ENCODE data around the gene LRFN2. TPM values are rescaled to one million over a fixed set of nuclear protein-coding genes. Genes with fewer than 3 reads are reported as not detected.

LRFN2 gene
- total RNA-seq, 1 experiment from 2014 or later: not detected

DNA sequence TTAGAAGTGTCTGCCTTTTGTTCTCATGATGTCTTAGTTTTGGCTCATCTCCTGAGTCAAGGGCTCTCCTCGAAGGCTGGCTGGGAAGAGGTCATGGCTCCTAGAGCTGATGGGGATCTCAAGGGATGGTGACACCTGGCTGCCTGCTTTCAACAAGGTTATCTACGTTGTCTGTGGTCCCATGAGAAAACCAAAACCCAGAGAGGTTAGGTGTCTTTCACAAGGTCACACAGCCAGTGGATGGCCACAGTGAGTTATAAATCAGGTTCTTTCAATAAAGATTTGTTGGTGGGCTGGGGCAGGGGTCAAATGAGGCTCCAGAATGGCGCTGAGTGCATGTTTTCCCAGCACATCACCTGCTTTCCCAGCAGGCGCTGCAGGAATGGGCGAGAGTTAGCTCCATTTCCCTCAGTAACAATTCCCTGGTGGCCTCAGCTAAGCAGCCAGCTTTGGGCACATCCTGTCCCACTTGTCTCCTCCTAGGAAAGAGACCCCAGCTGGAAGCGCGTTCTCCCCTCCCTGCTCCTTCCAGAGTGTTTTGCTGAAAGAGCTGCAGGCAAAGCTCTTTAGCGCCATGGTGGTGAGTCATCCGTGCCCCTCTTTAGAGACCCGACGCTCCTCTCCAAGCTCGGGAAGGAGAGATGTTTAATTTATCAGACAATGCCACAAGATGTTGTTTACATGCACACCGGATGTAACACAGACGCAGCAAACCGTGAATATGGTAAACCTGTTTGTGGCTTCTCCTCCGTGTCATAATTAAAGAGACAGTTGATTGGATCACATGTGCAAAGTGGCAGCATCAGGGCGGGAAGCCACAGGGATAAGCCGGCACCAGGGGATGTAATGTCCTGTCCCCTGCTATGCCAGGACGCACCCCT, 109.7 kb downstream of the LRFN2 start:
- DNase-seq (ENCODE audit: low spot score): peak; percentile 58

DNA sequence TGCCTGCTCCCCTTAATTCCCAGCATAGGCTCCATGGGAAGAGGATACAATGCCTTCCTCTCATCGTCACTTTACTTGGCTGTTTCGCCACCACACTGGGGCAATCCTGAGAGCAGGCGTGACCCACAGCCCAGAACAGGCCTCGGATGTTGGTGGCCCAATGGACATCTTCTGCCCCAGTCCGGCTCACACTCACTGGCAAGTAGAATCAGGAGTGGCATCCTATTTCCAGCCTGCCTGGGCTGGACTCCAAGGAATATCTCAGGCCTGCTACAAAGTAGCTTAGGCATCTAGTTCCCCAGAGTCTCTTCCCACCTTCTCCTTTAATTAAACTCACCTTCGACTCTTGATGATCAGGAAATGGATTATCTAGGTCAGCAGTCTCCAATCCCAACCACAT, 110.5 kb downstream of the LRFN2 start:
- no peak for DNase-seq (ENCODE audit: low spot score)

DNA sequence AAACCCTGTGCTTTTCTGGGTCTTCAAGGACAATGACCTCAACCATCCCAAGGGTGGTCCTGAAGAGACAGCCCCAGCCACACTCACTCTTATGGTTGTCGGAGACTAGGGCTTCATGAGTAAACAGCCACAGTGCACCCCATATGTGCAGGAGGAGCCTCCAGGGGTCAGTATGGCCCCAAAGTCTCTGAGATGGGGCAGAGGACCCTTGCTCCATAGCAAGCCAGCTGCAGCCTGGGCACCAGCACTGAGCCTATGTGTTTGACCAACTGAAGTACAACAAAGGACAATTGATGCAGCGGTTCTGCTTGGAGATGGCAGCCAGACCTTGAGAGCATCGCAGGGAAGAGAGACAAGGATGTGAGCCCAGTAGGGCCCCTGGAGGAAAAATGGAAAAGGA, 112.2 kb downstream of the LRFN2 start:
- DNase-seq (ENCODE audit: low spot score): no peak

DNA sequence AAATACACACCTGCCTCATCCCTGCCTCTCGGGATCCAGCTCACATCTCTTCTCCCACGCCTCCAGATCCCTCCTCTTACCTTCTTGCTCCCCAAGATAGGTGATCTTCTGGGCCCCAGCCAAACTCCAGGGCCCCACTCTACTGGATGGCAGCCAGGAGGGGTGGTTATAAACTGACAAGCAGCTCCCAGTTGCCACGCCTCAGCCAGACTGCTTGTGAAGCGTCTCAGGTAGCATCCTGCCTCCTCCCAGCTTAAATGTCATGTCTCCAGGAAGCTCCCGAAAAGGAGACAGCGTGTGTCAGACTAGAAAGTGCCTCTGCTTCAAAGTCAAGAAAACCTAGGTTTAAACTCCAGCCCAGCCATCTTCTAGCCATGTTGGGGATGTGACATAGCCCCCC, 114.1 kb downstream of the LRFN2 start:
- no peak for DNase-seq (ENCODE audit: low spot score)

DNA sequence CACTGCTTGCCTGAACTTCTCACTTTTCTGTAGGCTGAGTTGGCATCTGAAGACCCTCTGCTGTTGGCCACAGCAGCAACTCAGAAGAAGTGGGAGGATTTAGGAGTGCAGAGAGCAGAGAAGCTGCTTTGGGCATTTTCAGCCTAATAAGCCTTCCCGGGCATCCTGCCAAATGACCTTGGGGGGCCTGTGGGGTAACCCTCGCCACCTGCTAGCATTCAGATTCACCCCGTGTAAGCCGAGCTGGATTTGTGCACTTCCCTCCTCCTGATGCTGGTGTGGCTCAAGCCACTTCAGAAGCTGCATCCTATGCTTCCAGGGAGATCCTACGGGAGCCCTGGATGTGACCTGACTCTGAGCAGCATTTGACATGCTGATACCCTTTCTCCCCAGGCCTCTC, 114.8 kb downstream of the LRFN2 start:
- no peak for DNase-seq (ENCODE audit: low spot score)

DNA sequence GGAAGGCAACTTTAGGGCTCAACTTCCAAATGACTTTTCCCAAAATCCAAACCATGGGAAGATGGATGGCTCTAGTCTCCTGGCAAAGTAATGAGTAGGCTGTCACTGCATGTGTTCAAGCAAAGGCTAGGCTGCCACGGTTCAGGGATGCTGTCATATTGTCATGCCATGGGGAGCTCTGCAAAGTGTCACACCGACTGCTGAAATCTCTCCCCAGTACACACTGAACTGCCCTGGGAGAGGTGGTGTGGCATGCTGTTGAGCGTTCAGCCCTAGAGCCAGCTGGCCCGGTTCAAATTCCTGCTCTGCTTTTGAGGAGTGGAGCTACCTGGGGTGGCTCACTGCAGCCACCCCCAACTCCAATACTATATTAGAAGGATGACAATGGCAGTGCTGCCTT, 115.9 kb downstream of the LRFN2 start:
- no peak for DNase-seq (ENCODE audit: low spot score)

DNA sequence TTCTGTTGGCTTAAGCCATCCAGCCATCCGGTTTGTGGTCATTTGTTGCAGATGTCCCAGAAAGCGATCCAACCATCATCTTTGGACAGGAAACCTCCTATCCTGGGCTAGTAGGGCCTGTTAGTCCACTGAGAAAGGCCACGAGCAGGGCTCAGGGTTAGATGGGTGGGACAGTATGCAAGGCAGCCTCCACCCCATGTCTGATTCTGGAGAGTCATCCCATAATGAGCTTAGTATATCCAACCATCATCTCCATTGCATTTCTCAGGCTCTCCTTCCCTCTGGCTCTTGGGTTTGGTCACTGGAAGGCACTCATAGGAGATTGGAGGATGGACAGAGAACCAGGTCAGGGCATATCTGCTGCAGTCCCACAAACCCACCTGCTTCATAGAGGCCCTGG, 117.8 kb downstream of the LRFN2 start:
- DNase-seq (ENCODE audit: low spot score): no peak

DNA sequence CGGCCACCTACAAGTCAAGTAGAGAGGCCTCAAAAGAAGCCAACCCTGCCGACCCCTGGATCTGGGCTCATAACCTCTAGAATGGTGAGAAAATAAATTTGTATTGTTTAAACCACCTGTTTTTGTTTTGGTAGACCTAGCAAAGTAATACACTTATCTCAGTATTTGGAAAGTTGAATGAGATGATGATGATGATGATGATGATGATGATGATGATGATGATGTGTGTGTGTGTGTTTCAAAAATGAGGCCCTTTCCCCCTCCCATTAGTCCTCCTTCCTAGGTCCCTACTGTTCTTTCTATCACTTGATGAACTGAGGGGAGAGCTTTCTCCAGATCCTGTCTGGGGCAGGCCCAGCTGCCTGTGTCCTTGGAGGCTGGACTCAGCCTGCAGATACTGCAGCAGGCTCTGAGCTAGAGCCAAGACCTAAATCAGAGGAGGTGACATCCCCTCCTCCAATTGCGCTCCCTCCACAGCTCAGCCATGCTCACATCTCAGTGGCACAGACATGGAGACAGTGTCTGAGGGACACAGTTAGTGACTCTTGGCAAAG, 120.1 kb downstream of the LRFN2 start:
- DNase-seq (ENCODE audit: low spot score): no peak

DNA sequence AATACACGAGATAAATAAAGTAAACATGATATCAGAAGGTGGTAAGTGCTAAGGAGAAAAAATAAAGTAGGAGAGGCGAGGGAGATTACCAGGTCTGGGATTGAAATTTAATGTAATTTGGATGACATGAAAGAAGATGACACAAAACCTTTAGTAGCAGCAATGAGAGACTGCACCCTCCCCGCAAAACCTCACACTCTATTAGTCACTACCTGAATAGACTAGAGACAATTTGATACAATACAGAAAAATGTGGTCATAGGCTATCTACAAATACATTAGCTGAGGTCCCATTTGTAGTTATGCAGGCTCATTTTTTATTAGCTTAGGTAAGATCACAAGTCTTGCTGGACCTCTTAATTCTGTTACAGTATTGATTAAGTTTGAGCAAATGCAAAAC, 125.5 kb downstream of the LRFN2 start:
- no peak for DNase-seq (ENCODE audit: low spot score)

DNA sequence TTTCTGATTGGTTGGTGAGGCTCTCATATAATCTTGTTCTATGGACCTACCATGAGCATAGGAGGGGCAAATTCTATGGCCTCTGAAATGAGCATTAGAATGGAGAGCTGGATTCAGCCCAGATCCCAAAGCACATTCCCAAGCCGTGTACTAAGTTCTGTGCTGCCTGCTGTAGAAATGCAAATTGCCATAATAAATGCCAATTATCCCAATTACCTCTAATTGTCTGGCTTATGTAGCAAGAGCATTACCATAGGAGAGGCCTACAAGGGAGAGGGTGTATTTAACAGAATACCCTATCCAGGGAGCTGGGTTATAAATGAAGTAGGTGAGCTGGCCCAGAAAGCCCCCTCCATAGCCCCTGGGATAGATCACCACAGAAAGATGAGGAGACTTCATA, 126.8 kb downstream of the LRFN2 start:
- no peak for DNase-seq (ENCODE audit: low spot score)

DNA sequence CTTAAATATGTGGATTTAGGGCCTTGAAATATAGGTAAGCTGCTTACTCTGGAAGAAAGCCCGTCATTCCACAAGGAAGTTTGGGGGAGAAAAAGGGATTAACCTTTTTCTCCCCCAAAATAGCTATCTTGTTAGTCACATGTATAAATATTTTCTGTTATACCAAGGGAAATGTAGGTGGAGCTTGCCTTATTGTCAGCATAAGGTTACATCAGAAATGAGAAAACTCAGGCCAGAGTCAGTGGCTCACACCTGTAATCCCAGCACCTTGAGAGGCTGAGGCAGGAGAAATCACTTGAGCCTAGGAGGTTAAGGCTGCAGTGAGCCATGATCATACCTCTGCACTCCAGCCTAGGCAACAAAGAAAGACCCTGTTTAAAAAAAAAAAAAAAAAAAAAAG, 129.9 kb downstream of the LRFN2 start:
- DNase-seq (ENCODE audit: low spot score): no peak

DNA sequence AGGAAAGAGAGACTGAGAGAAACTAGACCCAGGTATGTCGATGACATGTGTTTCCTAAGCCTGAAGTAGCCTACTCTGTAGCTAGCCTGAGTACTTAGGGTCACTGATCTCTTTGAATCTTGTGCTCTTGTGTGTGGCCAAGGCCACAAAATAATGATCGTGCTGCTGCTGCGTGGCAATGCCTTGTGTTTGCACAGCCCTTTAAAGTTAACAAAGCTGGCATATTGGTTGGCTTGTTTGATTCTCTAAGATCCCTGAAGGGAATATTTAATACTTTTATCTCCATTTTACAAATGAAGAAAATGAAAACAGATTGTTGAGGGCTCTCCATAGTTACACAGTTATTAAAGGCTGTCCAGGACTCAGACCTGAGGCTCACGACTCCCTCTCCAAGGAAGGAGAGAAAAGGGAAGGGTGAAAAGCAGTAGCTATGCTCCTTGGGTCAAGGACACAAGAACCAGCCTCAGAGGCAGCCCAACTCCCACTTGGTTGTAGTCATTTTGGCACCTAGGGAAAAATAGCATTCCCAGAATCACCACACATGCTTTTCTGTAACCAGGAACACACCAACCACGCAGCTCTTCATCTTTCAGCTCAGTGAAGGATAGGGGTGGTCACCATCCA, 130.7 kb downstream of the LRFN2 start:
- no peak for DNase-seq (ENCODE audit: low spot score)

DNA sequence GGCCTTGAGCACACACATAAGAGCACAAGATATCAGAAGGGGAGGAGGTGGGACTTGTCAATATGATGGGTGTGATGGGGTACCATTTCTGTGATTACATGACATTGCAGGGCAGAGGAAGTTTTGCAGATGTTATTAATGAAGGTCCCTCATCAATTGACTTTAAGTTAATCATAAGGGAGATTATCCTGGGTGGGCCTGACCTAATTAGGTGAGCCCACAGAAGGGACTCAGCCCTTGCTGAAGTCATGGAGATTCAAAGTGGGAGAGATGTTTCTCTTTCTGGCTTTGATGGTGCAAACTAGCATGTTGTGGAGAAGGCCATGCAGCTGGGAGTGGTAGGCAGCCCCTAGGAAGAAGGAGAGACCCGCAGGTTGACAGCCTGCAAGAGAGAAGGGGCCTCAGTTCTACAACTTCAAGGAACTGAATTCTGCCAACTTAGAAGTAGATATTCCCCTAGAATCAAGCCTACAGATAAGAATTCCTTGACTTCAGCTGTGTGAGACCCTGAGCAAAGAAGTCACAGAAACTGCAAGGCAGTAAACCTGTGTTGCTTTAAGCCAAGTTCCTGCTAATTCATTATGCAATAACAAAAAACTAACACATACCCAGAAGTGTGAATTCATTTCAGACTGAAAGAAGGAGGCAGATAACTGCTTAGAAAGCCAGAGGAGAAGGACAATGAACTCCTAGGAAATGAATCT, 131.3 kb downstream of the LRFN2 start:
- no peak for DNase-seq (ENCODE audit: low spot score)

DNA sequence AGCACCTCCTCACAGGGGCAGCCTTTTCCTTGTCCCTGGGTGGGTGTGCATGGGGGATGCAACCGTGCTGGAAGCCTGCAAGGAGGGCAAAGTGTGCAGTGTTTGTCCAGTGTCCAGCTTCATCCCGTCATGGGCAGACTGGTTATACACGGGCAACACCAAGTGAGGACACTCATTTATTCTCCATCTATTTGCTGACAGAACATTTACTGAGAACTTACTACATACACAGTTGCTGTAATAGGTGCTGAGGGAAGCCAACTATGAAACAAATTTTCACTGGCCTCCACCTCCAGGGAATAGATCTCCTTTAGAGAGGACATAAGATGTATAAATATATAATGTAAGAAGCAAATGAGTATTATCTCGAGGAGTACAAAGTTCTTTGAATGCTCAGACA, 136.7 kb downstream of the LRFN2 start:
- no peak for DNase-seq (ENCODE audit: low spot score)

DNA sequence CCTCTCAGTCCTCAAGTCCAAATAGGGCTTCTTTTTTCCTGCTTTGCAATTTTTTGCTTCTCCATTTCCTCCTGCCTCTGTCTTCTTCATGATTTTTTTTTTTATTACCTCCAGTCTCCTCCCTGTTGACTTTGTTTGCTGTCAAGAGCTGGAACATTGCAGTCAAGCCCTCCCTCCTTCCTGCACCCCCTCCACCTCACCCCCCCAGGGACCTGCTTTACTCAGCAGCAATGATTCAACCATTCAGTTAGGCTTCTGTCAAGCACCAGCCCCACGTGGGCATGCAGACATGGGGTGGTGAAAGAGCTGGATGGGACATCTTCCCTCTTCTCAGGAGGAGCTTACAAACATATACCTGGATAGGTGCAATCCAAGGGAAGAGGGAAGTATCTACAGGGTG, 142.4 kb downstream of the LRFN2 start:
- no peak for DNase-seq (ENCODE audit: low spot score)

DNA sequence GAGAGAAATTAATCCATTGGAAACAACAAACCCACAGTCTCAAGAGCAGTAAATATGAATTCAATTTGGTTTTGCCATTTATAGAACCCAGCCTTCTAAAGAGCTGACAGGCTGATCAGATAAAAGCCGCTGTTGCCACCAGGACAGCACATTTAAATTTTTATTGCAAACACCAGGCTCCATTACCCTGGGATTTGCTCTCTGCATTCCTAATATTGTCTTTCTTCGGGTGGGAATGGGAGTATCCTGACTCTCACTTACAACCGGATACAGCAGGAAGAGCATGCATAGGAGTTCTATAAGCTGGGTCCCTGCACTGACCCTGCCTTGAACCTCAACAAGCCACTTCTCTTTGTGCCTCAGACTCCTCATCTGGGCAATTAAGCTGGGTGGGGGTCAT, 142.9 kb downstream of the LRFN2 start:
- DNase-seq (ENCODE audit: low spot score): no peak

DNA sequence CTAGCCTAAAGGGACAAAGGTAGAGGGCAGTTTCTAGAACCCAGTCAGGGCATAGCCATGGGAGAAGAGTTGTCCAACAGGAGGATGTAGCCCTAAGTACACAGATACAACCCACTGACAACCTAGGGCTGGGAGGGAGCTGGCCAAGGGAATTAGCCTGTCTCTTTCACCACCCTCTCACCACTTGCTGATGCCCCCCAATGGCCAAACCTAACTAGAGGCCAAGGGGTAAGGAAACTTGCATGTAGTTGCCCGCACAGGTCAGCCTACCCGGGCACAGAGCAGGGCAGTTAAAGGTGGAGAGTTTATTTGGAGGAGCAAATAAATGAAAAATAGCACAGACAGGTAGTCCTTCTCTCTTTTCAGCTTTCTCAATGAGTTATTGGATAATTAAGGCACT, 143.3 kb downstream of the LRFN2 start:
- DNase-seq (ENCODE audit: low spot score): no peak

DNA sequence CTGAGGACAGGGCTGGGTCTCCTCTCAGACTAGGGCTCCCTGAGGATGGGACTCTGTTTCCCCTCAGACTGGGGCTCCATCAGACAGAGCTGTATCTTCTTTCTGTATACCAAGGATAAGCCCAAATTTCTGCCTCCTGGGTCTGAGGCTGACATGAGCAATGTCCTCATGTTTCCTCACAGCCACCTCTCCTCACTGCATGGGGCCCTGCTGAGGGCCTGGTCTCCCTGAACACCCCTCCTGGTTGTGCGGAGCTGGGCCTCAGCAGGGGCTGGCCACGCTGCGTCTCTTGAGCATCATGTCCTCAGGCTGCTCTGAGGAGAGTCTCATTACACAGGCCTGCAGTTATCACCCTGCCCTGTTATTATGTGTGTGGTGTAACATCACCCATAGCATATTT, 144.6 kb downstream of the LRFN2 start:
- no peak for DNase-seq (ENCODE audit: low spot score)

DNA sequence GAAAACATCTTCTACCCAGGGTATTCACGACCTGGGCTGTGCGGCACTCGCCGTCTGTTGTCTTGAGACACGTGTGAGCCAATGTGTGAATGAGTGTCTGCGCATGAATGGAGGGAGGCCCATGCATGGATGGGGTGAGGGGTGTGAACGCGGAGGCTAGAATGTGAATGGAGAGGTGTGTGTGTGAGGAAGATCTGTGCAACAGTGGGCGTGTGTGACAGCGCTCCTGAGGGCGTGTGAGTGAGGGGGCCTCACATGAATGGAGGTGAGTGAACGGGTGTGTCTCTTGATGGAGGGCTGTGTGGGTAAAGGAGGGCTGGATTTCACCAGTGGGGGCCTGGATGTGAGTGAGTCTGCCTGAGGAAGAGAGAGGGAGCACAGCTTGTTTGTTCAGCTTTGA, 146.0 kb downstream of the LRFN2 start:
- no peak for DNase-seq (ENCODE audit: low spot score)

DNA sequence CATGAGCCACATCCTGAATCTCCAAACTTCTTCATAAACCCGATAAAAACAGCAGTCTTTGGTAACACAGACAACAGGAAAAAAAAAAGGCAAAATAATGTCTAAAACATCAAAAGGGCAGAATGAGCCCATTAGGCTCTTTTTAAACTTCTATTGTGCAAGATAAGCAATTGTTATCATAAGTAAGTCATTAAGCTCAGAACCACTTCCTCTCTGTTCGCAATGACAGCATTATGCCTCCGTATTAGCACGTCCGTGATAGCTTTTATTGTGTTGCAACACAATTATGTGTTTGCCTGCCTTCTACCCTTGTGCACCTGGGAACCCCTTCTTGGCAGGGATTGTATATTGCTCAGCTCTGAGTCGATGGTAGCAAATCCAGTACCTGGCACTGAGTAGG, 147.1 kb downstream of the LRFN2 start:
- no peak for DNase-seq (ENCODE audit: low spot score)

DNA sequence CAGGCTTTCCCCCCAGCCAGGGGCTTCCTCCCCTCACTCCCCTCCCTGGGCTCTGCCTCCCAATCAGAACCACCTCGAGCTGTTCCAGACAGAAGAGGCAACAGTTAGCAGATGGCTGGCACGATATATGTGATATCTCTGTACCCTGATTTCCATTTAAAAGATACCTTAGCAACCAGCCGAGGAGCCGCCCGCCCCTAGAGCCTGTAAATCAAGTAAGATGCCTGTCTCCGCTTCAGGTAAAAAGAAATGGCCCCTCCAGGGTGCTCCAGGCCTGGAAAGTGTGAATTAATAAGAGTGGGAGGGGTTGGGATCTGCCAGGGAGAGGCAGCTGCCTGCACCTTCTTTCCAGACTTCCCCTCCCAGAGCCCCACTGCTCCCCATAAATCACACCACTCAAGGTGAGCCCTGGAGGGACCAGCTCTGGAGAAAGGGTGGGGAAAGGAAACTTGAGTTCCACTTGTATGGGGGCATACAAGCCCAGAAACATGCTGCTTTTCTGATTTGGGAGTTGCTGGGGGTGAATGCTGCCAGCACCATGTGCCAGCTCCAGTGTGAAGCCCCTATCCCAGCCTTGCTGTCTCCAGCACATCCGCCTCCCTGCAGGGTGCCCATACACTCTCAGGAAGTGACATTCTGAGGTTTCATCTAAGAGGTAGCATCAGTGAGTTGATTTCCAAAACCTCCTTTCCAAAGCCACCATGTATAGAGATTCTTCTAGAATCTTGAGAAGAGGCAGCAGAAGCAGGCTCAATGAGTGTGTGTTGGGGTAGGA, 148.0 kb downstream of the LRFN2 start:
- no peak for DNase-seq (ENCODE audit: low spot score)

Measured in H4 (cell line).